CD4-positive, alpha-beta T cell treated with Interleukin-15 for 4 hours (primary cell): ENCODE data around the gene IGFL3.
"Not testable (repeated sequence)": the region's sequence is repeated elsewhere in the genome, so short reads cannot be mapped to it uniquely, and the experiment has no call there.

Experiments
- DNase-seq: peaks from one replicate; pipeline ENCODE4 v3.0.0-alpha.2; 2020; ENCODE audit warnings: low spot score

The IGFL3 gene

GRCh38 chr19:46125447-46125846 lies 959 bp upstream of the IGFL3 start:
- DNase-seq: no peak

GRCh38 chr19:46118136-46118535 lies 6.4 kb downstream of the IGFL3 start:
- no peak for DNase-seq

- no peak for DNase-seq
Observed at GRCh38 chr19:46116121-46116520, 8.4 kb downstream of the IGFL3 start.

GRCh38 chr19:46115396-46116106 lies 8.9 kb downstream of the IGFL3 start:
- no peak for DNase-seq

GRCh38 chr19:46113726-46114125 lies 10.8 kb downstream of the IGFL3 start:
- no peak for DNase-seq

- DNase-seq: no peak
Observed at GRCh38 chr19:46112527-46112926, 12.0 kb downstream of the IGFL3 start.

- no peak for DNase-seq
Observed at GRCh38 chr19:46111376-46111775, 13.1 kb downstream of the IGFL3 start.

GRCh38 chr19:46109876-46110275 lies 14.6 kb downstream of the IGFL3 start:
- no peak for DNase-seq

- DNase-seq: no peak
Observed at GRCh38 chr19:46107371-46107770, 17.1 kb downstream of the IGFL3 start.

- not testable (repeated sequence) for DNase-seq
Observed at GRCh38 chr19:46102333-46102732, 22.2 kb downstream of the IGFL3 start.

GRCh38 chr19:46101293-46101692 lies 23.2 kb downstream of the IGFL3 start:
- no peak for DNase-seq

- no peak for DNase-seq
Observed at GRCh38 chr19:46100344-46100743, 24.1 kb downstream of the IGFL3 start.

- DNase-seq: no peak
Observed at GRCh38 chr19:46090444-46090843, 34.0 kb downstream of the IGFL3 start.

GRCh38 chr19:46089432-46089831 lies 35.1 kb downstream of the IGFL3 start:
- no peak for DNase-seq

GRCh38 chr19:46088101-46088500 lies 36.4 kb downstream of the IGFL3 start:
- no peak for DNase-seq

GRCh38 chr19:46085888-46086287 lies 38.6 kb downstream of the IGFL3 start:
- no peak for DNase-seq

- DNase-seq: no peak
Observed at GRCh38 chr19:46082728-46083050, 41.8 kb downstream of the IGFL3 start.

- DNase-seq: no peak
Observed at GRCh38 chr19:46081928-46082727, 42.4 kb downstream of the IGFL3 start.

GRCh38 chr19:46080561-46080960 lies 43.9 kb downstream of the IGFL3 start:
- no peak for DNase-seq

- DNase-seq: no peak
Observed at GRCh38 chr19:46079576-46079975, 44.9 kb downstream of the IGFL3 start.

GRCh38 chr19:46078573-46079332 lies 45.7 kb downstream of the IGFL3 start:
- DNase-seq: not testable (repeated sequence)

GRCh38 chr19:46077815-46078167 lies 46.7 kb downstream of the IGFL3 start:
- DNase-seq: no peak
